Right ventricle myocardium superior (tissue), 1 donor: ENCODE results near the gene BORCS8. TPM values are rescaled to one million over a fixed set of nuclear protein-coding genes. Genes with fewer than 3 reads are reported as not detected.
A peak's percentile ranks its signal among the peaks of the same experiment; 100 is the strongest.
"Not testable (repeated sequence)": the region's sequence is repeated elsewhere in the genome, so short reads cannot be mapped to it uniquely, and the experiment has no call there.

Experiments used
- ATAC-seq: fragments of 200-7000 bp; cut with Tn5 transposase; one replicate; pipeline ENCODE4 v1.9.1; 2020; ENCODE audit warnings: mild to moderate bottlenecking; ENCODE audit not compliant: poor library complexity
- DNase-seq: peaks from one replicate; pipeline ENCODE4 v3.0.0-alpha.2; 2020
- intact Hi-C: fragments of 100-400 bp; cut with DNase I; formaldehyde crosslinking; loops from one replicate; pipeline ENCODE4 v1.11.2; 2022
- long read RNA-seq: library from polyadenylated mRNA; unstranded; transcript quantifications from one replicate; pipeline ENCODE4 v2.0.0, GENCODE V29; 2021
- total RNA-seq: library from RNA; stranded (reverse); fragmentation: NEBNext Ultra II Directional; extraction: Animal tissue kit (Norgen Biotek cat#: 25700); gene quantifications from one replicate; pipeline ENCODE4 v1.2.1, GENCODE V29; 2021
- donor health status: DM: no; HTN: yes; CAD: no; lungs with severe emphysema.

Gene BORCS8
- total RNA-seq = 21.0 TPM
- long read RNA-seq, transcript BORCS8-202 (6 exons, 1,429 nt) = major isoform, 20 of 37 reads
- long read RNA-seq, transcript BORCS8-203 (4 exons, 1,489 nt) = minor isoform, 9 of 37 reads
- long read RNA-seq, partial matches to known transcripts = 1 of 37 reads
- long read RNA-seq, other reads (novel, unspliced or antisense) = 4 of 37 reads

GRCh38 chr19:19192078-19192882 is at the start of gene BORCS8, which contains the start of gene RFXANK:
Gene BORCS8 (minus strand): TSS chr19:19192152. CDS start chr19:19192117, 35 bp downstream.
Gene RFXANK (plus strand): TSS chr19:19192258. CDS start chr19:19193947, 1,689 bp downstream.
- intact Hi-C loops = no loop called here
- peak; percentile 99 for DNase-seq
- ATAC-seq = peak; percentile 96

DNA sequence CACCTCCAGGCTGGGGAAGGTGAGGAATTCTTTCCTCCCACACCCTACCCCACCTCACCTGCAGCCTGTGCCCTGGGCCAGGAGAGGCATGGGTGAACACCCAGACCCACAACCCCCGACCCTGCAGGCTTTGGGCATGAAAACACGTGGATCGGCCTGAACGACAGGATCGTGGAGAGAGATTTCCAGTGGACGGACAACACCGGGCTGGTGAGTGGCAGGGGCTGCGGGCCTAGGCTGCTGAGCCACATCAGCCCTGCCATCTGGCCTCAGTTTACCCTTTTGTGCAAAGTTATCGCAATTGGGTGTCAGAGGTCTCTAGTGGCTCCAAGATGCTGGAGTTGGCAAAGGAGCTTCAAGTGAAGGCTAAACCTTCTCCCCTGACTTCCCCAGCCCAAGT is 48.5 kb upstream of the BORCS8 start:
- intact Hi-C loops = no loop called here
- no peak for ATAC-seq
- DNase-seq = no peak

DNA sequence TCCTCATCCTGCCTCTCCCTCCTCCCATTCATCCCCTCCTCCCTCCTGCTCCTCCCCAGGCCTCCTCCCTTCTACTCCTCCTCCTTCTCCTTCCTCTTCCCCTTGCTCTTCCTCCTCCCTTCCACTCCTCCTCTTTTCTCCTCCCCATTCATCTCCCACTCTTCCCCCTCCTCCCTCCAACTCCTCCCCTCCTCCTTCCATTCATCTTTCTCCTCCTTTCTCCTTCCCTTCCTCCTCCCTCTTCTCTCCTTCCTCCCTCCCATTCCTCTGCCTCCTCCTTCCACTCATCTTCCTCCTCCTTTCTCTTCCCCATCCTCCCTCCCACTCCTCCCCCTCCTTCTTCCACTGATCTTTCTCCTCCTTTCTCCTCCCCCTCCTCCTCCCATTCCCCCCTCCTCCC is 47.7 kb upstream of the BORCS8 start:
- intact Hi-C loops = no loop called here
- DNase-seq = no peak
- ATAC-seq = no peak

GRCh38 chr19:19238126-19238894 is 46.4 kb upstream of the BORCS8 start:
- no peak for ATAC-seq
- intact Hi-C loops = no loop called here
- no peak for DNase-seq

DNA sequence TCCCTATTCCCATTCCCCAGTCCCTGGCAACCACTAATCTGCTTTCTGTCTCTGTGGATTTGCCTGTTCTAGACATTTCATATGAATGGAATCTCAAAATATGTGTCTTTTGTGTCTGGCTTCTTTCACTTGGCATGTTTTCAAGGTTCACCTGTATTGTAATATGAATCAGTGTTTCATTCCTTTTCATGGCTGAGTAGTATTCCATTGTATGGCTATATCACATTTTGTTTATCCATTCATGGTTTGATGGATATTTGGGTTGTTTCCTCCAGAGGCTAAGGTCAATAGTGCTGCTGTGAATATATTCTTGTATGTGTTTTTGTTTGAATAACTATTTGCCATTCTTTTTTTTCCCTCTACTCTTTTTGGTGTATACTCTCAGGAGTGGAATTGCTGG is 44.2 kb upstream of the BORCS8 start:
- intact Hi-C loops = no loop called here
- DNase-seq = no peak
- no peak for ATAC-seq

- intact Hi-C loops = no loop called here
- ATAC-seq (no peak), DNase-seq (no peak)
These were observed 42.4 kb upstream of the BORCS8 start for GRCh38 chr19:19234220-19234816.

DNA sequence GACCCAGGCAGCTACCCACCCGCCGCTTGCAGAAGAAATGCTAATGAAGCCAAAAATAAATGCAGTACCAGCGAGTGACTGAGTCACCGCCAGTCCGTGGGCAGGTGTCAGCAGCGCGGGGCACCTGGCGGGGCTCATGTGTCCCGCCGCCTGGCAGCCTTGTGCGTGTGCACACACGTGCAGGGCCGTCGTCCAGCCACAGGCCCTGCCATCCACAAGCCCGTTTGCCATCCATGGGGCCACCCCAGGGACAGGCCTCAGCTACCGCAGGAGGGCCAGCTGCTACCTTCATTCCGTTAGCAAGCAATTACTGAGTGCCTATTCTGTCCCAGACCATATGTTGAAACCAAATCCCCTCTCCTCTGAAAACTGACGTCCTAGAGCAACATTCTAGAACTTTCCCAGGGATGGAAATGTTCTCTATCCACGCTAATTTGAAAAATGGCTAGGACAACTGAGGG is 40.3 kb upstream of the BORCS8 start:
- intact Hi-C loops = no loop called here
- DNase-seq = no peak
- no peak for ATAC-seq

- intact Hi-C loops = no loop called here
- ATAC-seq = no peak
- DNase-seq = no peak
These were observed 39.0 kb upstream of the BORCS8 start for GRCh38 chr19:19230999-19231398.

GRCh38 chr19:19229701-19230100 is 37.7 kb upstream of the BORCS8 start:
- DNase-seq (no peak), ATAC-seq (no peak)
- intact Hi-C loops = no loop called here

DNA sequence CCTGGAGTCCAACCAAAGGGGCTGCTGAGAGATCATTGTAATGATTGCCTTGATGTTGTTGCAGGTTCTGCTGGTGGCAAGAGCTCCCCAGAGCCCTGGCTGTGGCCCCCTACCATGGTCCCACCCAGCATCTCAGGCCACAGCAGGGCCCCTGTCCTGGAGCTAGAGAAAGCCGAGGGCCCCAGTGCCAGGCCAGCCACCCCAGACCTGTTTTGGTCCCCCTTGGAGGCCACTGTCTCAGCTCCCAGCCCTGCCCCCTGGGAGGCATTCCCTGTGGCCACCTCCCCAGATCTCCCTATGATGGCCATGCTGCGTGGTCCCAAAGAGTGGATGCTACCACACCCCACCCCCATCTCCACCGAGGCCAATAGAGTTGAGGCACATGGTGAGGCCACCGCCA is 35.3 kb upstream of the BORCS8 start:
- intact Hi-C loops = no loop called here
- no peak for ATAC-seq

GRCh38 chr19:19226663-19227062 is 34.7 kb upstream of the BORCS8 start:
- no peak for DNase-seq
- ATAC-seq = no peak
- intact Hi-C loops = no loop called here

More for the DNA sequence above, 35.3 kb upstream of the BORCS8 start:
- DNase-seq = no peak

DNA sequence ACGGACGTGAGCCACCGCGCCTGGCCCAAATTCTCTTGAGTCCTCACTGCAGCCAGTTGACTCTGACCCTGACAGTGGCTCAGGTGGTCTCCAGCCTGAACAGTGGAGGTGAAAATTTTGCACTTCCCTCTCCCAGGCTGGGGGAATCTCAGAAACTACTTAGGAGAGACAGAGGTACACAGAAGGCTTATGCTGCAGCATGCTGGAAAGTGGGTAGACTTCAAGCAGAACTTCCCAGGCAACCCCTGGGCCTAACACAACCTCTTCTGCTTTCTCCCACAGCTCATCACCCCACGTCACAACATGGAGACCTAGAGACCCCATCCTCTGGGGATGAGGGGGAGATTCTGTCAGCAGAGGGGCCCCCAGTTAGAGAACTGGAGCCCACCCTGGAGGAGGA is 34.3 kb upstream of the BORCS8 start:
- ATAC-seq (no peak), DNase-seq (no peak)
- intact Hi-C loops = no loop called here

DNA sequence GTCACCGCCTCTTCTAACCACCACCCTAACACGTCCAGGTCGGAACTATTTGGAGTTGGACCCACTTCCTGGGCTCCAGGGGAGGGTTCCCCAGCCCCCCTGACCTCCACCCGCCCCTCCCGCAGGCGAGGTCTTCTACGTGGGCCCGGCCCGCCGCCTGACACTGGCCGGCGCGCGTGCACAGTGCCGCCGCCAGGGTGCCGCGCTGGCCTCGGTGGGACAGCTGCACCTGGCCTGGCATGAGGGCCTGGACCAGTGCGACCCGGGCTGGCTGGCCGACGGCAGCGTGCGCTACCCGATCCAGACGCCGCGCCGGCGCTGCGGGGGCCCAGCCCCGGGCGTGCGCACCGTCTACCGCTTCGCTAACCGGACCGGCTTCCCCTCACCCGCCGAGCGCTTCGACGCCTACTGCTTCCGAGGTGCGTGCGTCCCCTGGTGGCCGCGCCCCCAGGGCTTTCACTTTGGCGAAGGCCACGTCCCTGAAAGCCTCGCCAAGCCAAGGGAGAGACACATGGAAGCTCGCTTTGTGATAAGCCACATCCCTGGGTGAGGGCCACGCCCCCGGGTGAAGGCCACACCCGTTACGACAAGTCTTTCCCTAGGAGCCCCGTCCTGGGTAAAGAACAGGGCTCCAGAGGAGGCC is 33.0 kb upstream of the BORCS8 start:
- intact Hi-C loops = no loop called here
- ATAC-seq (peak; percentile 56), DNase-seq (peak; percentile 78)

- intact Hi-C loops = no loop called here
- DNase-seq (no peak), ATAC-seq (no peak)
These were observed 32.3 kb upstream of the BORCS8 start for GRCh38 chr19:19224150-19224851.

- intact Hi-C loops = no loop called here
- DNase-seq = no peak
- no peak for ATAC-seq
These were observed 31.7 kb upstream of the BORCS8 start for GRCh38 chr19:19223636-19224035.

- ATAC-seq (no peak), DNase-seq (no peak)
- intact Hi-C loops = no loop called here
These were observed 31.1 kb upstream of the BORCS8 start for GRCh38 chr19:19223060-19223459.

- ATAC-seq, intact Hi-C loops, DNase-seq: not testable (repeated sequence)
These were observed 29.0 kb upstream of the BORCS8 start for GRCh38 chr19:19221000-19221399.

GRCh38 chr19:19218911-19219310 is 27.0 kb upstream of the BORCS8 start:
- intact Hi-C loops = no loop called here
- no peak for ATAC-seq
- no peak for DNase-seq
